H1 (cell line): ENCODE results near the gene SFTPB. TPM values are rescaled to one million over a fixed set of nuclear protein-coding genes. Genes with fewer than 3 reads are reported as not detected.

Source experiments
- GABPA ChIP-seq: IDR thresholded peaks from 2 replicates; pipeline ENCODE4 v1.6.1; 2011; ENCODE audit warnings: mild to moderate bottlenecking, low read length, moderate library complexity, borderline replicate concordance; ENCODE audit not compliant: insufficient read depth
- KDM1A ChIP-seq: fragments of 200-600, 300-600 bp; sonication (generic); IDR thresholded peaks from 2 replicates; pipeline ENCODE4 v1.7.1; 2016; ENCODE audit warnings: mild to moderate bottlenecking, low read length, borderline replicate concordance
- KDM4A ChIP-seq: IDR thresholded peaks from one replicate; pipeline ENCODE4 v1.7.1; 2012; ENCODE audit warnings: low read depth, mild to moderate bottlenecking, moderate library complexity, low read length, inconsistent platforms; ENCODE audit not compliant: severe bottlenecking
- POLR2A ChIP-seq, 2 experiments: IDR thresholded peaks; 1 replicate in 1 of 2; 2 replicates in 1 of 2; pipeline ENCODE4 v1.6.1; 2011; ENCODE audit warnings: low read depth in 2 of 2, low read length in 2 of 2, mild to moderate bottlenecking in 2 of 2; ENCODE audit errors: control extremely low read depth in 1 of 2
- RAD21 ChIP-seq, 2 experiments: IDR thresholded peaks in 1 of 2; conservative IDR thresholded peaks in 1 of 2; 2 replicates each; pipeline ENCODE4 v1.6.1; 2011; ENCODE audit warnings: low read depth in 2 of 2, low read length in 2 of 2, improper control_type of control experiment in 1 of 2, inconsistent platforms in 1 of 2, mild to moderate bottlenecking in 1 of 2, moderate library complexity in 1 of 2
- RXRA ChIP-seq: IDR thresholded peaks from 2 replicates; pipeline ENCODE4 v1.6.1; 2011; ENCODE audit warnings: low read depth, mild to moderate bottlenecking, low read length, moderate library complexity; ENCODE audit not compliant: insufficient read depth
- SAP30 ChIP-seq: fragments of 300-600 bp; sonication (generic); IDR thresholded peaks from 2 replicates; pipeline ENCODE4 v1.7.1; 2012; ENCODE audit warnings: low read length, moderate library complexity, mild to moderate bottlenecking, inconsistent platforms; ENCODE audit not compliant: insufficient read depth, insufficient replicate concordance
- TEAD4 ChIP-seq: IDR thresholded peaks from 2 replicates; pipeline ENCODE4 v1.6.1; 2012; ENCODE audit warnings: low read depth, low read length, inconsistent platforms, mixed read lengths
- polyA plus RNA-seq, 7 experiments: library from polyadenylated mRNA; depleted of rRNA in 3 of 7; stranded (reverse) in 5 of 7; unstranded in 2 of 7; fragments of >200 nt in 5 of 7; fragments of 200-250 nt in 2 of 7; gene quantifications; 1 replicate in 5 of 7; 2 replicates in 1 of 7; 4 replicates in 1 of 7; pipeline versions ENCODE4 v1.2.1 to v1.2.3, GENCODE V29; 2011 to 2013; ENCODE audit warnings: missing spikeins in 2 of 7, mixed read lengths in 2 of 7
- total RNA-seq: library from RNA; stranded (reverse); fragmentation: NEBNext Ultra II Directional; extraction: Animal tissue kit (Norgen Biotek cat#: 25700); gene quantifications from 2 replicates; pipeline ENCODE4 v1.2.1, GENCODE V29; 2021

SFTPB gene
- total and polyA plus RNA-seq, 2 of the 8 experiments (the other 6 are each of a cell fraction or from before 2014, with no cell fraction given) = not detected

GRCh38 chr2:85663594-85664565, 4.1 kb downstream of the SFTPB start (continued):
- TF ChIP-seq TEAD4 (no peak), POLR2A (IDR thresholded peaks at IDR 0.05; ENCODE audit: control extremely low read depth in 1 of 2, low read depth in 2 of 2, low read length in 2 of 2) (no peak), RXRA (no peak), RAD21 (IDR thresholded peaks at IDR 0.05 in 1 of 2, conservative IDR thresholded peaks at IDR 0.05 in 1 of 2; ENCODE audit: low read depth in 2 of 2, low read length in 2 of 2) (no peak), GABPA (no peak), KDM1A (no peak), SAP30 (no peak), KDM4A (no peak)
